Measurements from ENCODE around the gene EEIG1. TPM values are rescaled to one million over a fixed set of nuclear protein-coding genes. Genes with fewer than 3 reads are reported as not detected.

The EEIG1 gene
- total and polyA plus RNA-seq, 2 experiments from 2014 or later = 6.1 to 9.3 TPM

DNA sequence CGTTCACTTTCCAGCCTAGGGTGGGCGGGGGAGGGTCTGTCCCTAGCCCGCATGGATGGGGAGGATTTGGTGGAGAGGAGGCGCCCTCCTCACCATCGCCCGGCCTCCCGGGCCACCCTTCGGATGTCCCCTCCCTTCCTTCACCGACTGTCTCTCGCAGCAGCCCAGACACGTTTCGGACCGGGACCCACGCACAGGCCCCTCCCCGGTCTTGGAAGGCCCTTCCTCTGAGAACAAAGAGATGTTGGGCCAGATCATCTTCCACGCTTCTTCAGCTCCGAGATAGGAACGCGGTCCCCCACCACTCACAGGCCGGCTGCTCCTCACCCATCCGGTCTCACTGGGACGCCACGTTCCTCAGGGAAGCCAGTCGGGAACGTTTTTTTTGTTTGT, 42.5 kb downstream of the EEIG1 start:
- Histone ChIP-seq H4K20me1 (ENCODE audit: insufficient read depth) (no peaks in the 10 kb centered on the region), H3K9ac (peak overlapping the region; percentile 88), H3K36me3 (ENCODE audit: low read depth) (no peaks in the 10 kb centered on the region; the same call in 1 of the 2 replicates), H3K4me3 (peak overlapping the region; percentile 84), H3K79me2 (ENCODE audit: insufficient read depth) (peaks cover 42% of the 10 kb centered on the region), H3K9me2 (ENCODE audit: insufficient read depth) (no peaks in the 10 kb centered on the region), H3F3A (ENCODE audit: insufficient read depth) (peaks cover 6% of the 10 kb centered on the region; the same call in 1 of the 2 replicates), H3K9me3 (ENCODE audit: low read depth) (no peaks in the 10 kb centered on the region), H2AFZ (peak overlapping the region; percentile 87), H3K4me1 (ENCODE audit: insufficient read depth) (peaks cover 20% of the 10 kb centered on the region), H3K27ac (no peak overlapping the region), H3K4me2 (ENCODE audit: unreplicated experiment) (peak overlapping the region; percentile 80), H3K27me3 (replicated peaks; ENCODE audit: insufficient read depth) (no peaks in the 10 kb centered on the region)
- in situ Hi-C loops (cut with MboI) = no loop called here
- DNase-seq = peak; percentile 33
- TF ChIP-seq EZH2phosphoT487 (IDR thresholded peaks at IDR 0.05; ENCODE audit: insufficient read depth, low read depth) = no peak
- no peak for TF ChIP-seq EZH2 (IDR thresholded peaks at IDR 0.05; ENCODE audit: insufficient read depth, poor library complexity, severe bottlenecking)
- 18 to 20% methylated on average over 20 to 25 of the region's 25 CpGs for WGBS, 2 experiments (ENCODE audit: low coverage in 1 of 2, low lambda C conversion rate in 2 of 2, missing lambda C conversion rate in 2 of 2)

DNA sequence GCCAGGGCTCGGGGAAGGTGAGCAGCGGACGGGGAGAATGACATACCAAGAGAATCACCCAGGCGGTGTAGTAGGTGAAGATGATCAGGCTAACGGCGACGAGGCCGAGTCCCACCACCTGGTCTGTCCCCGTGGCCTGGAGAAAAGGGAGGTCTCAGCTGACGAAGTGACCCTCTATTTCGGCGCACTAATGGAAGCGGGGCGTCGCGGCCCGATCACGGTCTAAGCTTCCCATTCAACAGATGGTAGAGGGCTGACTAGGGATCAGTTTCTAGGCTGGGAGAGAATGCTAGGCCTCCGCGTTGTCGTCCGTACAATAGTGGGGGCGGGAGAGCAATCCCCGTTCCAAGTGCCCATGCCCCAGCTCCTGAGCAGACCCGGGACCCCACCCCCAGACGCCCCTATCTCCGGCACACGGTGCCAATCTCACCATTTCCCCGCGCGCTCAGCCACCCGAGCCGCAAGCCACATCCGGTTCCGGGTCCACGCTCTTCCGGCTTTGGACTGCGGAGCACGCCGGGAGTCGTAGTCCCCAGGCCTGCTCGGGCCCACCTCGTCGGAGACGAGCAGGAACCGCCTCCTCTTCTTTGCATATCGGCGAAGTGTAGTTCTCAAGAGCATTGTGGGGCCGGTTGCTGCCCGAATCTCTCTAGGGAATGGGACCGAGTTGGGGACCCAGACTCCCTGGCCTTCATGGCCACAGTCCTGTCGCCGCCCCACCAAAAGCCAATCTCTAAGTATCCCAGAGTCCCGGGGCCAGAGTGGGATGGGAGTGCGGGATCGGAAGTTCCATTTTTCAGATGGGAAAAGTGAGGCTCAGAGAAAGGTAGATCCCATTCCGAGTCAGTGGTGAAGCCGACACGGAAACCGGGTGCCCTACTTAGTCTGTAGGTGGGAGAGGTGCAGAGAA, 43.1 kb downstream of the EEIG1 start, which contains the start of gene DPM2:
Gene DPM2, minus strand, starts transcription at position 467 of the 910 bp plus-strand sequence. Its CDS starts 34 bp downstream, at position 433.
- Histone ChIP-seq H3K27me3 (replicated peaks; ENCODE audit: insufficient read depth) (no peaks in the 10 kb centered on the region), H3K9me3 (ENCODE audit: low read depth) (no peaks in the 10 kb centered on the region), H3K36me3 (ENCODE audit: low read depth) (no peaks in the 10 kb centered on the region; the same call in 1 of the 2 replicates), H3K79me2 (ENCODE audit: insufficient read depth) (peaks cover 42% of the 10 kb centered on the region), H3K9me2 (ENCODE audit: insufficient read depth) (no peaks in the 10 kb centered on the region), H2AFZ (peak within 1 kb of the TSS; percentile 87), H3K4me2 (ENCODE audit: unreplicated experiment) (peak within 1 kb of the TSS; percentile 80), H3K4me1 (ENCODE audit: insufficient read depth) (peaks cover 23% of the 10 kb centered on the region), H3K27ac (peak within 1 kb of the TSS; percentile 55), H3F3A (ENCODE audit: insufficient read depth) (peaks cover 6% of the 10 kb centered on the region; the same call in 1 of the 2 replicates), H3K4me3 (peak within 1 kb of the TSS; percentile 84), H3K9ac (peak within 1 kb of the TSS; percentile 88), H4K20me1 (ENCODE audit: insufficient read depth) (no peaks in the 10 kb centered on the region)
- in situ Hi-C loops (cut with MboI) = no loop called here
- peak; percentile 96 for DNase-seq
- no peak for TF ChIP-seq EZH2phosphoT487 (IDR thresholded peaks at IDR 0.05; ENCODE audit: insufficient read depth, low read depth)
- TF ChIP-seq EZH2 (IDR thresholded peaks at IDR 0.05; ENCODE audit: insufficient read depth, poor library complexity, severe bottlenecking) = no peak
- WGBS, 2 experiments (ENCODE audit: low coverage in 1 of 2, low lambda C conversion rate in 2 of 2, missing lambda C conversion rate in 2 of 2) = 2% methylated on average over 59 to 60 of the region's 60 CpGs

DNA sequence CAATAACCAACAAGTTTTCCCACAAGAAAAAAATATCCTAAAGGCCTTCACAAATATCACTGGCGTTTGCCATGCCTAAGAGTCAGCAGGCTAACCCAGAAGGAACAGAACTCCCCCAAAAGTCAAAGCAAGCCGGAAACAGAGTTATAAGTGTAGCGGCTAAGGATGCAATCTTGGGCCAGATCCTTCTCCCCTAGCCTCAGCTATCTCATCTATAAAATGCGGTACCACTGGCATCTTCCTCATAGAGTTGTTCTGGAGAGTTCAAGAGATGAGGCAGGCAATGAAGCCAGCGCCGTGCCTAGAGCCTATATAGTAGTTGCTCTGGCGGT, 43.8 kb downstream of the EEIG1 start:
- H2AFZ ChIP-seq = peak overlapping the region; percentile 87

DNA sequence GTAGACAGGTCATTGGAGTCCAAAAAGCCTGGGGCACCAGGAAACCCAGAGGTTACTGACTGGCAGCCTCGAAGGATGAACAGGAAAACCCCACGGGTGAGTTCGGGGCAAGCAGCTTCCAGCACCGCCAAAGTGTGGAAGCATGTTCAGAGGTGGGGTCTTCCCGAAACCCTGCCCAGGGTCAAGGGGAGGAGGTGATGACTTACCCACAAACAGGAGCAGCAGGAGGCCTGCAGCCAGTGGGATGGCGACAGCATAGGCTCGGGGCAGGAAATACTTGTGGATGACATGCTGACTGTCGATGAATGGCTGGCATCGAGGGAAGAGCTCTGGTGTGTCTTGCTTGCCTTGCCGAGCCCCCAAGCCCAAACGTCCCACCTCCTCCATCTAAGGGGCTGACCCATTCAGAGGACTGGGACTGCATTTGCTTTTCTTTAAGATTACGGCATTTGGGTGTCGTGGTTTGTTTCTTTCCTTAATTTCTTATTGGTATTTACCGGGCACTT, 44.4 kb downstream of the EEIG1 start:
- Histone ChIP-seq H3K9me2 (ENCODE audit: insufficient read depth) (no peaks in the 10 kb centered on the region), H3K4me2 (ENCODE audit: unreplicated experiment) (peak overlapping the region; percentile 80), H3K4me3 (peak overlapping the region; percentile 84), H4K20me1 (ENCODE audit: insufficient read depth) (no peaks in the 10 kb centered on the region), H3K9me3 (ENCODE audit: low read depth) (no peaks in the 10 kb centered on the region), H3K27me3 (replicated peaks; ENCODE audit: insufficient read depth) (no peaks in the 10 kb centered on the region), H3K36me3 (ENCODE audit: low read depth) (no peaks in the 10 kb centered on the region; the same call in 1 of the 2 replicates), H2AFZ (no peak overlapping the region), H3K9ac (peak overlapping the region; percentile 88), H3K4me1 (ENCODE audit: insufficient read depth) (peaks cover 32% of the 10 kb centered on the region), H3K79me2 (ENCODE audit: insufficient read depth) (peaks cover 42% of the 10 kb centered on the region), H3F3A (ENCODE audit: insufficient read depth) (peaks cover 12% of the 10 kb centered on the region; the same call in 1 of the 2 replicates), H3K27ac (peak overlapping the region; percentile 55)
- WGBS, 2 experiments (ENCODE audit: low coverage in 1 of 2, low lambda C conversion rate in 2 of 2, missing lambda C conversion rate in 2 of 2) = 71% methylated on average over 14 of the region's 14 CpGs
- TF ChIP-seq EZH2 (IDR thresholded peaks at IDR 0.05; ENCODE audit: insufficient read depth, poor library complexity, severe bottlenecking) (no peak), EZH2phosphoT487 (IDR thresholded peaks at IDR 0.05; ENCODE audit: insufficient read depth, low read depth) (no peak)
- no peak for DNase-seq
- in situ Hi-C loops (cut with MboI) = no loop called here

More for the DNA sequence above, 43.8 kb downstream of the EEIG1 start:
- H4K20me1 ChIP-seq (ENCODE audit: insufficient read depth) = no peaks in the 10 kb centered on the region
- H3K27ac ChIP-seq = peak overlapping the region; percentile 55
- H3K79me2 ChIP-seq (ENCODE audit: insufficient read depth) = peaks cover 42% of the 10 kb centered on the region
- H3K9ac ChIP-seq = peak overlapping the region; percentile 88
- peaks cover 6% of the 10 kb centered on the region; the same call in 1 of the 2 replicates for H3F3A ChIP-seq (ENCODE audit: insufficient read depth)
- in situ Hi-C loops (cut with MboI) = no loop called here
- TF ChIP-seq EZH2phosphoT487 (IDR thresholded peaks at IDR 0.05; ENCODE audit: insufficient read depth, low read depth) (no peak), EZH2 (IDR thresholded peaks at IDR 0.05; ENCODE audit: insufficient read depth, poor library complexity, severe bottlenecking) (no peak)
- peaks cover 26% of the 10 kb centered on the region for H3K4me1 ChIP-seq (ENCODE audit: insufficient read depth)
- no peaks in the 10 kb centered on the region for H3K27me3 ChIP-seq (replicated peaks; ENCODE audit: insufficient read depth)
- no peaks in the 10 kb centered on the region for H3K9me3 ChIP-seq (ENCODE audit: low read depth)
- H3K4me3 ChIP-seq = peak overlapping the region; percentile 84
- 0 to 3% methylated on average over 7 of the region's 7 CpGs for WGBS, 2 experiments (ENCODE audit: low coverage in 1 of 2, low lambda C conversion rate in 2 of 2, missing lambda C conversion rate in 2 of 2)
- no peaks in the 10 kb centered on the region; the same call in 1 of the 2 replicates for H3K36me3 ChIP-seq (ENCODE audit: low read depth)
- no peak for DNase-seq
- H3K9me2 ChIP-seq (ENCODE audit: insufficient read depth) = no peaks in the 10 kb centered on the region
- peak overlapping the region; percentile 80 for H3K4me2 ChIP-seq (ENCODE audit: unreplicated experiment)

Measured in GM23248 (cell line).